IMR-90 (cell line): Measurements from ENCODE around the gene NFIA. TPM values are rescaled to one million over a fixed set of nuclear protein-coding genes. Genes with fewer than 3 reads are reported as not detected.

ENCODE experiments used
- ATAC-seq: fragments of 200-7000 bp; cut with Tn5 transposase; 2 replicates; pipeline ENCODE4 v1.9.1; 2020; ENCODE audit warnings: low read depth, mild to moderate bottlenecking, moderate library complexity
- BruUV-seq: library from RNA; stranded (reverse); fragments of 400-500 nt; replicated peaks from 2 replicates; lab custom pipeline; 2021; lab: Mats Ljungman, UMichigan
- CTCF ChIA-PET: fragments of 300-600 bp; formaldehyde crosslinking; extraction: SDS; loops from one replicate; lab custom pipeline; 2021; ENCODE audit warnings: antibody characterized with exemption; lab: Yijun Ruan, JAX
- POLR2A ChIA-PET: fragments of 300-600 bp; sonication (Branson Sonifier 250); formaldehyde crosslinking; loops from one replicate; lab custom pipeline; 2022; ENCODE audit warnings: antibody characterized with exemption; ENCODE audit not compliant: unreplicated experiment; lab: Charles Lee
- DNase-seq: peaks from one replicate; pipeline ENCODE4 v3.0.0; 2013
- H2AFZ ChIP-seq: replicated peaks from 2 replicates; pipeline ENCODE3; 2013; ENCODE audit warnings: low read length, mild to moderate bottlenecking; ENCODE audit not compliant: poor library complexity
- H2AK5ac ChIP-seq: 2 replicates; pipeline ENCODE4 v1.6.1; 2013; ENCODE audit warnings: low read depth, low read length, inconsistent platforms
- H2AK9ac ChIP-seq: replicated peaks from 2 replicates; pipeline ENCODE3; 2013; ENCODE audit warnings: mild to moderate bottlenecking, low read depth, low read length, moderate library complexity; ENCODE audit not compliant: poor library complexity
- H2BK120ac ChIP-seq: 2 replicates; pipeline ENCODE4 v1.6.1; 2013; ENCODE audit warnings: low read depth, low read length, inconsistent platforms
- H2BK15ac ChIP-seq: 3 replicates; pipeline ENCODE4 v1.6.1; 2013; ENCODE audit warnings: low read depth, low read length, inconsistent platforms
- H2BK20ac ChIP-seq: 2 replicates; pipeline ENCODE4 v1.6.1; 2013; ENCODE audit warnings: low read depth, mild to moderate bottlenecking, inconsistent platforms, low read length, moderate library complexity
- H2BK5ac ChIP-seq: 2 replicates; pipeline ENCODE4 v1.6.1; 2013; ENCODE audit warnings: mild to moderate bottlenecking, low read depth, low read length, inconsistent platforms; ENCODE audit not compliant: poor library complexity, severe bottlenecking
- H3K14ac ChIP-seq: replicated peaks from 2 replicates; pipeline ENCODE4 v1.6.1; 2013; ENCODE audit warnings: low read depth, low read length, inconsistent platforms
- H3K18ac ChIP-seq: 2 replicates; pipeline ENCODE4 v1.6.1; 2013; ENCODE audit warnings: low read depth, low read length, control low read depth
- H3K23ac ChIP-seq: 2 replicates; pipeline ENCODE4 v1.6.1; 2013; ENCODE audit warnings: low read depth, low read length, inconsistent platforms
- H3K27ac ChIP-seq: 2 replicates; pipeline ENCODE4 v1.5.1; 2013; ENCODE audit warnings: mild to moderate bottlenecking, control low read depth, low read length; ENCODE audit not compliant: insufficient read depth
- H3K27me3 ChIP-seq: 2 replicates; pipeline ENCODE4 v1.6.1; 2013; ENCODE audit warnings: low read length; ENCODE audit not compliant: control insufficient read depth, insufficient read depth
- H3K36me3 ChIP-seq: 2 replicates; pipeline ENCODE4 v1.6.1; 2013; ENCODE audit warnings: low read length, mixed read lengths; ENCODE audit not compliant: control insufficient read depth, insufficient read depth
- H3K4ac ChIP-seq: 2 replicates; pipeline ENCODE4 v1.6.1; 2013; ENCODE audit warnings: low read depth, low read length, inconsistent platforms
- H3K4me1 ChIP-seq: 2 replicates; pipeline ENCODE4 v1.6.1; 2013; ENCODE audit warnings: low read length, mixed read lengths; ENCODE audit not compliant: control insufficient read depth, insufficient read depth
- H3K4me2 ChIP-seq: 2 replicates; pipeline ENCODE4 v1.6.1; 2013; ENCODE audit warnings: low read depth, mild to moderate bottlenecking, control low read depth, low read length, moderate library complexity
- H3K4me3 ChIP-seq: 2 replicates; pipeline ENCODE4 v1.5.1; 2013; ENCODE audit warnings: low read depth, mild to moderate bottlenecking, control low read depth, low read length, moderate library complexity; ENCODE audit not compliant: insufficient read depth
- H3K56ac ChIP-seq: 2 replicates; pipeline ENCODE4 v1.6.1; 2013; ENCODE audit warnings: low read length, inconsistent platforms; ENCODE audit not compliant: insufficient read depth; ENCODE audit errors: extremely low read depth
- H3K79me1 ChIP-seq, 2 experiments: 2 replicates each; pipeline ENCODE4 v1.6.1; 2013; ENCODE audit warnings: low read length in 2 of 2, inconsistent platforms in 1 of 2, low read depth in 1 of 2
- H3K9ac ChIP-seq: 2 replicates; pipeline ENCODE4 v1.6.1; 2013; ENCODE audit warnings: low read depth, low read length, control low read depth
- H3K9me1 ChIP-seq: 2 replicates; pipeline ENCODE4 v1.6.1; 2013; ENCODE audit warnings: low read length, inconsistent platforms; ENCODE audit not compliant: insufficient read depth
- H3K9me3 ChIP-seq: 2 replicates; pipeline ENCODE4 v1.6.1; 2013; ENCODE audit warnings: low read length; ENCODE audit not compliant: control insufficient read depth, insufficient read depth
- H4K20me1 ChIP-seq: 2 replicates; pipeline ENCODE4 v1.6.1; 2013; ENCODE audit warnings: low read length, inconsistent platforms; ENCODE audit not compliant: insufficient read depth
- H4K5ac ChIP-seq: 2 replicates; pipeline ENCODE4 v1.6.1; 2013; ENCODE audit warnings: mild to moderate bottlenecking, low read depth, low read length, control low read depth
- H4K8ac ChIP-seq, 2 experiments: 2 replicates each; pipeline ENCODE4 v1.6.1; 2013; ENCODE audit warnings: low read depth in 2 of 2, low read length in 2 of 2, control low read depth in 1 of 2, inconsistent platforms in 1 of 2
- H4K91ac ChIP-seq: 2 replicates; pipeline ENCODE4 v1.6.1; 2013; ENCODE audit warnings: low read depth, low read length, inconsistent platforms; ENCODE audit not compliant: insufficient read depth
- BHLHE40 ChIP-seq: fragments of 150-350 bp; IDR thresholded peaks from 2 replicates; pipeline ENCODE4 v1.6.1; 2016; ENCODE audit warnings: mild to moderate bottlenecking, low read depth, low read length
- CHD1 ChIP-seq: IDR thresholded peaks from 2 replicates; pipeline ENCODE4 v1.6.1; 2012; ENCODE audit warnings: low read depth, low read length, improper control_type of control experiment
- FOS ChIP-seq: fragments of 150-350 bp; IDR thresholded peaks from 2 replicates; pipeline ENCODE4 v1.6.1; 2016; ENCODE audit warnings: low read depth, low read length
- MAFK ChIP-seq: IDR thresholded peaks from 2 replicates; pipeline ENCODE4 v1.6.1; 2012; ENCODE audit warnings: low read depth, low read length, improper control_type of control experiment
- MAZ ChIP-seq: IDR thresholded peaks from 2 replicates; pipeline ENCODE4 v1.6.1; 2012; ENCODE audit warnings: low read depth, mild to moderate bottlenecking, low read length, improper control_type of control experiment, moderate library complexity, borderline replicate concordance
- MXI1 ChIP-seq: IDR thresholded peaks from 2 replicates; pipeline ENCODE4 v1.6.1; 2012; ENCODE audit warnings: low read depth, mild to moderate bottlenecking, low read length, moderate library complexity, borderline replicate concordance
- POLR2A ChIP-seq: IDR thresholded peaks from 2 replicates; pipeline ENCODE4 v1.6.1; 2012; ENCODE audit warnings: mild to moderate bottlenecking, low read depth, low read length
- RCOR1 ChIP-seq: IDR thresholded peaks from 2 replicates; pipeline ENCODE4 v1.6.1; 2012; ENCODE audit warnings: mild to moderate bottlenecking, low read length, improper control_type of control experiment; ENCODE audit not compliant: insufficient replicate concordance
- RFX5 ChIP-seq: IDR thresholded peaks from 2 replicates; pipeline ENCODE4 v1.8.0; 2012; ENCODE audit warnings: low read depth, mild to moderate bottlenecking, low read length, moderate library complexity
- SMC3 ChIP-seq: fragments of 150-350 bp; IDR thresholded peaks from 2 replicates; pipeline ENCODE4 v1.6.1; 2016; ENCODE audit warnings: low read depth, mild to moderate bottlenecking, antibody characterized with exemption, low read length, moderate library complexity
- WGBS, 2 experiments: methylation state at CpG; one replicate each; pipeline versions ENCODE4 v1.1.5 to v1.1.7; 2013; ENCODE audit warnings: missing lambda C conversion rate in 2 of 2; ENCODE audit not compliant: insufficient read length in 1 of 2; ENCODE audit errors: extremely low coverage in 2 of 2; 5-methylcytosine and 5-hydroxymethylcytosine counted together
- dilution Hi-C: fragments of 300-500 bp; cut with HindIII; formaldehyde crosslinking; loops from one replicate; pipeline ENCODE4 v1.14.3; 2018; ENCODE audit warnings: low sequenced_read_pairs; ENCODE audit not compliant: unreplicated experiment
- in situ Hi-C: fragments of 300-500 bp; cut with MboI; formaldehyde crosslinking; loops from 3 replicates; pipeline ENCODE4 v1.14.3; 2019; ENCODE audit warnings: low sequenced_read_pairs, inconsistent platforms, mixed read lengths
- intact Hi-C: fragments of 100-400 bp; cut with micrococcal nuclease; formaldehyde crosslinking; loops from 2 replicates; pipeline ENCODE4 v1.10.0; 2022
- polyA plus RNA-seq, 3 experiments: library from polyadenylated mRNA; depleted of rRNA; stranded (reverse); fragments of >200 nt; gene quantifications; 2 replicates each; pipeline ENCODE4 v1.2.3, GENCODE V29; 2012; ENCODE audit warnings: low replicate concordance in 1 of 3
- total RNA-seq: library from RNA; depleted of rRNA; stranded (reverse); fragments of >200 nt; gene quantifications from 2 replicates; pipeline ENCODE4 v1.2.3, GENCODE V29; 2012

Gene NFIA
- total and polyA plus RNA-seq, 2 of the 4 experiments (the other 2 are of a cell fraction), result 1.6 to 2.2 TPM

- TF ChIP-seq CHD1 (no peak), RCOR1 (no peak), FOS (no peak), MAZ (no peak), POLR2A (no peak)
These were observed 256.5 kb downstream of the NFIA start (continued) for GRCh38 chr1:61338899-61339298.

DNA sequence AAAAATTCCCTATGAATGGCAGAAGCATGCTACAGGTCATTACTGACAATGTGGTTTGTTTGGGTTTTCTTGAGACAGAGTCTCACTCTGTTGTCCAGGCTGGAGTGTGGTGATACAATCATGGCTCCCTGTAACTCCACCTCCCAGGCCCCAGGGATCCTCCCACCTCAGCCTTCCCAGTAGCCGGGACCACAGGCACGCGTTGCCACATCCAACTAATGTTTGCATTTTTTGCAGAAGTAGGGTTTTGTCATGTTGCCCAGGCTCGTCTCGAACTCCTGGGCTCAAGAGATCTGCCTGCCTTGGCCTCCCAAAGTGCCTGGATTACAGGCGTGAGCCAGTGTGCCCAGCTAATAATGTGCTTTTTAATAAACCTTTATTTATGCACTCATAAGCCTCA is 259.1 kb downstream of the NFIA start:
- ATAC-seq (no peak), DNase-seq (no peak)
- H3K4me2 ChIP-seq, result no peak overlapping the region
- H3K27ac ChIP-seq, result no peak overlapping the region
- H3K27me3 ChIP-seq, result peaks cover 23% of the 10 kb centered on the region
- no peak overlapping the region for H2AK9ac ChIP-seq
- H4K91ac ChIP-seq, result no peak overlapping the region
- no peaks in the 10 kb centered on the region for H3K79me1 ChIP-seq
- H3K9ac ChIP-seq, result no peak overlapping the region
- H4K8ac ChIP-seq, result no peak overlapping the region
- H2AFZ ChIP-seq, result no peak overlapping the region
- ChIA-PET CTCF (no interaction called here), POLR2A (no interaction called here)
- no peaks in the 10 kb centered on the region for H3K4me1 ChIP-seq
- H3K4me3 ChIP-seq, result no peak overlapping the region
- dilution Hi-C loops (no loop called here), in situ Hi-C loops (no loop called here), intact Hi-C loops (no loop called here)
- H2AK5ac ChIP-seq, result no peak overlapping the region
- H3K4ac ChIP-seq, result no peak overlapping the region
- H3K9me3 ChIP-seq, result no peaks in the 10 kb centered on the region
- no peak overlapping the region for H3K56ac ChIP-seq
- no peaks in the 10 kb centered on the region for H3K9me1 ChIP-seq
- H2BK20ac ChIP-seq, result no peak overlapping the region
- no CpG with 5 or more reads among the region's 6 CpGs for WGBS, 2 experiments
- H4K20me1 ChIP-seq, result no peaks in the 10 kb centered on the region; the same call in 1 of the 2 replicates
- no TSS peak for BruUV-seq
- TF ChIP-seq SMC3, result no peak
- TF ChIP-seq POLR2A, result no peak
- TF ChIP-seq RFX5, result no peak
- TF ChIP-seq CHD1, result no peak
- no peak for TF ChIP-seq FOS
- TF ChIP-seq BHLHE40, result no peak
- TF ChIP-seq MAFK, result no peak
- TF ChIP-seq MXI1, result no peak
- no peak overlapping the region for H4K5ac ChIP-seq
- H3K36me3 ChIP-seq, result no peaks in the 10 kb centered on the region
- H2BK120ac ChIP-seq, result no peak overlapping the region
- H3K14ac ChIP-seq, result no peak overlapping the region
- no peak overlapping the region for H3K18ac ChIP-seq
- no peak overlapping the region for H3K23ac ChIP-seq
- no peak overlapping the region for H2BK5ac ChIP-seq
- H2BK15ac ChIP-seq, result no peak overlapping the region
